Measurements from ENCODE around the gene PROX1. TPM values are rescaled to one million over a fixed set of nuclear protein-coding genes. Genes with fewer than 3 reads are reported as not detected.

Gene PROX1
- total and polyA plus RNA-seq, 9 of the 15 experiments (the other 6 are each of a cell fraction or from before 2014, with no cell fraction given), result 0.14 to 0.22 TPM; not detected in 7

DNA sequence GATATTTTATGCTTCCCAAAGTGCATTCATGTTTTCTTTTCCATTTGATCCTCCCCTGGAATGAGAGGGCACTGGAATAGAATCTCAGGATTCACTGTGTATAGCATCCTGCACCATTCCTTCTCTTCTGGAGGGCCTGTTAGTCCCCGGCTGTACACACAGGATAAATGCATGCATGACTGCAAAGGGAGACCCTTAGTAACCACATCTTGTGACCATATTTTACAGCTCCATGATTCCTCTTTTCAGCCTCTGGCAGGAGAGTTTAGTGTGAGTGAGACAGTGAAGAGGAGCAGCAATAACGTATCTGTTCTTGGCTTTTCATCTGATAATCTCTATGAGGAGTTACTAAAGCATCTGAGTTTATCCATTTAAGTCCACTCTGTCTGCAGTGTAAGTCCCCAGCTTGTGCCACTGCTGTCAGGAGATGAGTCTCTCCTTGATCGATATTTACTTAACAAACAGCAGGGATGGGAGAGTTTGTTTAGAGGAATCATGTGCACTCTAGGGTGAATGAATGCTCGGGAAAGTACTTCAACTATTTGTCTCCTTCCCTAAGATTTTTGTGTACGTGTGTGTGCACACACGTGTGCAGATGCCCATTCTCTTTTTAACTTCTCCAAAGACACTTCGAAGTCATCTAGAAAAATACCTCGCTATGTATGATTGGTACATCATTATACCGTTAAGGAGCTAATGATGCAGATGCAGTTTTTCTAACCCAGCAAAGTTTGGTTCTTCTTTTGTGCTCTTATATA lies 41.1 kb downstream of the PROX1 start:
- no TSS peak for BruUV-seq (replicated peaks)
- no peaks in the 10 kb centered on the region for H3K9me3 ChIP-seq (replicated peaks; ENCODE audit: control insufficient read depth, insufficient read depth, low read depth, low read length)
- H3K27me3 ChIP-seq (ENCODE audit: control insufficient read depth in 2 of 2, insufficient read depth in 2 of 2, low read length in 2 of 2), result peaks cover 0 to 15% of the 10 kb centered on the region in 2 experiments; a peak in 3 of 5 replicates
- no peak for TF ChIP-seq BMI1 (IDR thresholded peaks at IDR 0.05; ENCODE audit: low read length)
- no peak for TF ChIP-seq GATA2 (CRISPR knock-in tag; IDR thresholded peaks at IDR 0.05)
- no peak for TF ChIP-seq BRD9 (IDR thresholded peaks at IDR 0.05; ENCODE audit: low read depth, partially characterized antibody)
- in situ Hi-C loops (cut with MboI) (no loop called here), intact Hi-C loops (cut with micrococcal nuclease) (no loop called here)
- H3K4me1 ChIP-seq (replicated peaks in 1 of 2; ENCODE audit: control insufficient read depth in 2 of 2, insufficient read depth in 2 of 2, low read length in 2 of 2), result no peaks in the 10 kb centered on the region
- no peak for DNase-seq (ENCODE audit: extremely low read depth in 1 of 4, low spot score in 3 of 4)
- ATAC-seq, result no peak
- no peak for FAIRE-seq
- no peaks in the 10 kb centered on the region for H3K79me2 ChIP-seq (ENCODE audit: control insufficient read depth, insufficient read depth, low read length)
- no peak overlapping the region for H2AFZ ChIP-seq (ENCODE audit: low read depth, low read length)
- no peaks in the 10 kb centered on the region for H3K9me1 ChIP-seq (ENCODE audit: control insufficient read depth, insufficient read depth, low read length)
- H3K9ac ChIP-seq (ENCODE audit: insufficient read depth in 1 of 2, low read depth in 2 of 2, low read length in 2 of 2), result no peak overlapping the region
- WGBS (ENCODE audit: insufficient coverage, low coverage, missing lambda C conversion rate), result under 1% methylated on average over 9 of the region's 9 CpGs
- ChIA-PET POLR2A (no interaction called here), CTCF (ENCODE audit: low intra/inter-chr PET ratio) (no interaction called here)
- no peaks in the 10 kb centered on the region for H3K36me3 ChIP-seq (ENCODE audit: control insufficient read depth, insufficient read depth, low read length)
- H4K20me1 ChIP-seq (replicated peaks; ENCODE audit: control insufficient read depth, insufficient read depth, low read length), result no peaks in the 10 kb centered on the region
- no peak overlapping the region for H3K4me2 ChIP-seq (ENCODE audit: insufficient read depth, low read length)
- no peak overlapping the region for H3K27ac ChIP-seq (ENCODE audit: extremely low read depth, low read depth, low read length)
- no peak overlapping the region for H3K4me3 ChIP-seq

DNA sequence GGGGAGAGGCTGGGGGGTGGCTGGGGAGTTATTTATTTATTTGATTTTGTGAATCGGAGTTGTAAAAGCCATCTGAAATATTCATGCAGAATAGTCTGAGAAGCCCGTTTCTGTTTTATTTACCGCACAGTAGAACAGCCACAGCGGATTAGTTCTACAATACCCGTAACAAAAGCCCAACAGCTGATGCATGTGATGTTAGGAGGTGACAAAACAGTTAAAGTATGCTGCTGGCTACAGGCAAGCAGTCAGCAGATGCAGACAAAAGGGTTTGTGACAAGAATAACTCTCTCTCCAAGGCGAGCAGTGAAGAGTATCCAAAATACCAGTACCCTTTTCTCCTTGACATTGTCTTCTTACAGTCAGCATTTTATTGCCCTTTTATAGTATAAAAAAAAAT lies 42.0 kb downstream of the PROX1 start:
- H4K20me1 ChIP-seq (replicated peaks; ENCODE audit: control insufficient read depth, insufficient read depth, low read length), result no peaks in the 10 kb centered on the region
- H3K27me3 ChIP-seq (ENCODE audit: control insufficient read depth in 2 of 2, insufficient read depth in 2 of 2, low read length in 2 of 2), result peaks cover 0 to 15% of the 10 kb centered on the region in 2 experiments; a peak in 3 of 5 replicates
- H3K36me3 ChIP-seq (ENCODE audit: control insufficient read depth, insufficient read depth, low read length), result no peaks in the 10 kb centered on the region
- ATAC-seq, result no peak
- H3K27ac ChIP-seq (ENCODE audit: extremely low read depth, low read depth, low read length), result no peak overlapping the region
- H2AFZ ChIP-seq (ENCODE audit: low read depth, low read length), result no peak overlapping the region
- WGBS (ENCODE audit: insufficient coverage, low coverage, missing lambda C conversion rate), result 0% methylated on average over 5 of the region's 6 CpGs
- no TSS peak for BruUV-seq (replicated peaks)
- no peaks in the 10 kb centered on the region for H3K9me1 ChIP-seq (ENCODE audit: control insufficient read depth, insufficient read depth, low read length)
- ChIA-PET POLR2A (no interaction called here), CTCF (ENCODE audit: low intra/inter-chr PET ratio) (no interaction called here)
- DNase-seq (ENCODE audit: extremely low read depth in 1 of 4, low spot score in 3 of 4), result no peak
- no peak for FAIRE-seq
- no peak overlapping the region for H3K4me2 ChIP-seq (ENCODE audit: insufficient read depth, low read length)
- no peak overlapping the region for H3K9ac ChIP-seq (ENCODE audit: insufficient read depth in 1 of 2, low read depth in 2 of 2, low read length in 2 of 2)
- H3K9me3 ChIP-seq (replicated peaks; ENCODE audit: control insufficient read depth, insufficient read depth, low read depth, low read length), result no peaks in the 10 kb centered on the region
- in situ Hi-C loops (cut with MboI), result no loop called here
- no peaks in the 10 kb centered on the region for H3K79me2 ChIP-seq (ENCODE audit: control insufficient read depth, insufficient read depth, low read length)
- no peaks in the 10 kb centered on the region for H3K4me1 ChIP-seq (replicated peaks in 1 of 2; ENCODE audit: control insufficient read depth in 2 of 2, insufficient read depth in 2 of 2, low read length in 2 of 2)
- H3K4me3 ChIP-seq, result no peak overlapping the region
- intact Hi-C loops (cut with micrococcal nuclease), result no loop called here
- TF ChIP-seq CXXC5 (CRISPR knock-in tag; IDR thresholded peaks at IDR 0.05), result no peak
- no peak for TF ChIP-seq FOXP4 (CRISPR knock-in tag; IDR thresholded peaks at IDR 0.05; ENCODE audit: borderline replicate concordance)
- no peak for TF ChIP-seq MTA3 (IDR thresholded peaks at IDR 0.05; ENCODE audit: borderline replicate concordance)
- TF ChIP-seq HNRNPUL1 (IDR thresholded peaks at IDR 0.05; ENCODE audit: low read length), result no peak
- TF ChIP-seq ZNF274 (IDR thresholded peaks at IDR 0.05; ENCODE audit: borderline replicate concordance, low read depth, low read length), result no peak
- TF ChIP-seq BMI1 (IDR thresholded peaks at IDR 0.05; ENCODE audit: low read length), result no peak
- no peak for TF ChIP-seq POLR3A (IDR thresholded peaks at IDR 0.05; ENCODE audit: borderline replicate concordance, extremely low read depth, insufficient read depth, insufficient read length)
- TF ChIP-seq SMAD2 (IDR thresholded peaks at IDR 0.05; ENCODE audit: low read depth, low read length), result no peak
- TF ChIP-seq SAP30 (IDR thresholded peaks at IDR 0.05; ENCODE audit: borderline replicate concordance, insufficient read depth, low read depth, low read length, poor library complexity, severe bottlenecking), result no peak
- TF ChIP-seq SMAD4 (CRISPR knock-in tag; conservative IDR thresholded peaks at IDR 0.05), result no peak
- TF ChIP-seq MCM7 (IDR thresholded peaks at IDR 0.05), result no peak
- TF ChIP-seq HNRNPK (IDR thresholded peaks at IDR 0.05; ENCODE audit: low read depth, low read length, poor library complexity, severe bottlenecking), result no peak

Measured in K562 (cell line).